Thyroid gland (tissue), 4 donors: ENCODE results near the gene TRIM43.
"Not testable (repeated sequence)": the region's sequence is repeated elsewhere in the genome, so short reads cannot be mapped to it uniquely, and the experiment has no call there.

Source experiments
- POLR2A ChIP-seq, 2 donors: fragments of 450-650 bp; IDR thresholded peaks; one replicate each; pipeline ENCODE4 v1.6.1; 2017; ENCODE audit warnings: antibody characterized with exemption in 2 of 2, mild to moderate bottlenecking in 2 of 2, moderate library complexity in 1 of 2
- TF ChIP-seq, protein P1 (sequence below), 6 experiments: fragments of 200-600 bp in 3 of 6; fragments of 450-650 bp in 3 of 6; sonication (generic) in 3 of 6; IDR thresholded peaks; one replicate each; pipeline ENCODE4 v1.5.1; 2016 to 2019; ENCODE audit warnings: antibody characterized with exemption in 6 of 6, mild to moderate bottlenecking in 2 of 6, inconsistent platforms in 1 of 6, moderate library complexity in 1 of 6

DNA sequence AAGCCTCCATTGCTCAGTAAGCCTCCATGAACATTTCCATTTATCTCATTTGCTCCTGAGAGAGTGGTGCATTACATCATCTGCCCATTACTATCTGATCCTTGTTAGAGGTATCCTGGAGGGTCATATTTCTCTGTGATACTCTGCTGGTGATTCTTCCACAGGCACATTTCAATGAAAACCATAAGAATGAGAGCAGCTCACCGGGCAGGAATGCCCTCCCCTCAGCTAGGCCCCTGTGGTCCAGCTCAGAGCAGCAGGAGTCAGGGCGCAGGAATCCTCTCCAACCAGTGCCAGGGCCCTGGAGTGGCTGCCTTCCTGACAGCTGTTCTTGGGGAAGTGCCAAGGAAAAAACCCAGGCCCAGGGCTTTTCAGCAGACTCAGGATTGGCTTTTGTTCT, 50.0 kb downstream of the TRIM43 start:
- TF ChIP-seq, protein P1, sequence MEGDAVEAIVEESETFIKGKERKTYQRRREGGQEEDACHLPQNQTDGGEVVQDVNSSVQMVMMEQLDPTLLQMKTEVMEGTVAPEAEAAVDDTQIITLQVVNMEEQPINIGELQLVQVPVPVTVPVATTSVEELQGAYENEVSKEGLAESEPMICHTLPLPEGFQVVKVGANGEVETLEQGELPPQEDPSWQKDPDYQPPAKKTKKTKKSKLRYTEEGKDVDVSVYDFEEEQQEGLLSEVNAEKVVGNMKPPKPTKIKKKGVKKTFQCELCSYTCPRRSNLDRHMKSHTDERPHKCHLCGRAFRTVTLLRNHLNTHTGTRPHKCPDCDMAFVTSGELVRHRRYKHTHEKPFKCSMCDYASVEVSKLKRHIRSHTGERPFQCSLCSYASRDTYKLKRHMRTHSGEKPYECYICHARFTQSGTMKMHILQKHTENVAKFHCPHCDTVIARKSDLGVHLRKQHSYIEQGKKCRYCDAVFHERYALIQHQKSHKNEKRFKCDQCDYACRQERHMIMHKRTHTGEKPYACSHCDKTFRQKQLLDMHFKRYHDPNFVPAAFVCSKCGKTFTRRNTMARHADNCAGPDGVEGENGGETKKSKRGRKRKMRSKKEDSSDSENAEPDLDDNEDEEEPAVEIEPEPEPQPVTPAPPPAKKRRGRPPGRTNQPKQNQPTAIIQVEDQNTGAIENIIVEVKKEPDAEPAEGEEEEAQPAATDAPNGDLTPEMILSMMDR (IDR thresholded peaks at IDR 0.05) = not testable (repeated sequence)
- TF ChIP-seq POLR2A (IDR thresholded peaks at IDR 0.05) = not testable (repeated sequence)
